Measurements from ENCODE around the gene TLR2. TPM values are rescaled to one million over a fixed set of nuclear protein-coding genes. Genes with fewer than 3 reads are reported as not detected.
A peak's percentile ranks its signal among the peaks of the same experiment; 100 is the strongest.

Gene TLR2
- total RNA-seq, 1 donor from 2014 or later = 4.4 TPM

- intact Hi-C loops (cut with DNase I) = no loop called here
- ATAC-seq (no peak), DNase-seq (ENCODE audit: missing footprints) (no peak)
Observed at GRCh38 chr4:153722036-153722435, 38.0 kb downstream of the TLR2 start.

GRCh38 chr4:153724606-153725005, 40.5 kb downstream of the TLR2 start:
- no peak for ATAC-seq
- no peak for DNase-seq (ENCODE audit: missing footprints)
- intact Hi-C loops (cut with DNase I) = no loop called here

DNA sequence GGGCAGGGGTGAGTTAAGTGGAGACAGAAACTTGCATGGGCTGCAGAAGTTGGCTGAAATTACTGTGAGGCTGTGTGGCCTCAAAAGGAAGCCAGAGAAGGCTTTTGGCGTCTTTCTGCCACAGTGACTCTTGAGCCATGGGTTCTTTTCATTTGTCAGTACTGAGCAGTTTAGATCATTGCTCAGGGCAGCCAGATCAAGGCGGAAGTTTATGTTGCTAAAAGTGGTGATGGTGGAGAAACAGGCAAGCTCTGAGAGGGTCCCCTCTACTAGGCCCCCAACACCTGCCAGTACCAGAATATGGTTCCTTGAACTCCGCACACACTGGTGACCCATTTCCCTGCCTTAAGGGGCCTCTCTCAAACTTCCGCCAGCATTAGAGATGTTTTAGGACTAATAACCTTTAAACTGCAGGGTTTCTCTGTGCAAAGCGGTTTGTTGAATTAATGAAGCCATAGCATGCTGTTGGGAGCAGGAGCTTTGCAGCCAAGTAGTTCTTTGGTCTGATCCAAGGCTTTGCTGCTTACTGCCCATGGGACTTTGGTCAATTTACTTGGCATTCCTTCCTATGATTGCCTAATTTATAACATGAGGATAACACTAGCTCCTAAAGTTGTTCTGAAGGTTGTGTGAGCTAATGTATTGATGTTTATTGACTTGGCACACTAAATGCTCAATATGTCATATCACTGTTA, 41.2 kb downstream of the TLR2 start:
- DNase-seq (ENCODE audit: missing footprints) = no peak
- intact Hi-C loops (cut with DNase I) = no loop called here
- ATAC-seq = no peak

GRCh38 chr4:153725831-153726154, 41.7 kb downstream of the TLR2 start:
- ATAC-seq (no peak), DNase-seq (ENCODE audit: missing footprints) (no peak)
- intact Hi-C loops (cut with DNase I) = no loop called here

- ATAC-seq = no peak
- intact Hi-C loops (cut with DNase I) = no loop called here
- no peak for DNase-seq (ENCODE audit: missing footprints)
Observed at GRCh38 chr4:153728151-153728550, 44.1 kb downstream of the TLR2 start.

DNA sequence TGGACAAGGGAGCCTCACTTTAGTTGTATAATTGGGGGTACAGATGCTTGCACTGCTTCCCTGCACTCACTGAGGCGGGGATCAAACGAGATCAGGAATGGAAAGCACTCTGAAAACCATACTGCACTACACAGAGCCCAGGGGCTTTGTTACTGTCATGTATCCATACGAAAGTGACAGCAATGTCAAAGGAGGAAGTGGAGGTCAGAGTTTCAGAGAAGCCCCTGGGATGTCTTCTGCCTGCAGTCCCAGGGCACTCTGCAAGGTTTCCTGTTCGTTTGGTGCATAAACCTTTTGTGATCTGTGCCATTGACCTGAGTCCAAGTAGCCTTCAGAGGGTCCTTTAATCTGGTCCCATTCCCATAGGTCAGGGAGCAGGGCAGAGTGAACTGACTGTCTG, 44.6 kb downstream of the TLR2 start:
- ATAC-seq (no peak), DNase-seq (ENCODE audit: missing footprints) (no peak)
- intact Hi-C loops (cut with DNase I) = no loop called here

- intact Hi-C loops (cut with DNase I) = no loop called here
- no peak for ATAC-seq
- DNase-seq (ENCODE audit: missing footprints) = no peak
Observed at GRCh38 chr4:153729895-153730294, 45.8 kb downstream of the TLR2 start.

DNA sequence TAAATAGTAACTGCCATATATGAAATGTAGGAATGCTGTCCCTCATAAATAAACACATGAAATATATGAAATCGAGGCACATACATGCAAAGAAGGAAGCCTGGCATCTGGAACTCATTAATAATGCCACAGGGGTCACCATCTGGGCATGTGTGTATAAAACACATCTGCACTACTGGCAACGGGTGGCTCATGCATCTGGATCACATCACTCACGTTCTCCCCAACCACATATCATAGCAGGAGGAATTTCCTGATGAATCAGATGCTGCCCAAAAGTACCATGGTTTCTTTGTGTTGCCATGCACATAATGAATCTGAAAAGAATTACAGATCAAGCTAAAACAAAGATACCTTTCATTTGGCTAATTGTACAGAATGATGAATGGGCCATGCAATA, 47.2 kb downstream of the TLR2 start:
- intact Hi-C loops (cut with DNase I) = no loop called here
- DNase-seq (ENCODE audit: missing footprints) (no peak), ATAC-seq (no peak)

DNA sequence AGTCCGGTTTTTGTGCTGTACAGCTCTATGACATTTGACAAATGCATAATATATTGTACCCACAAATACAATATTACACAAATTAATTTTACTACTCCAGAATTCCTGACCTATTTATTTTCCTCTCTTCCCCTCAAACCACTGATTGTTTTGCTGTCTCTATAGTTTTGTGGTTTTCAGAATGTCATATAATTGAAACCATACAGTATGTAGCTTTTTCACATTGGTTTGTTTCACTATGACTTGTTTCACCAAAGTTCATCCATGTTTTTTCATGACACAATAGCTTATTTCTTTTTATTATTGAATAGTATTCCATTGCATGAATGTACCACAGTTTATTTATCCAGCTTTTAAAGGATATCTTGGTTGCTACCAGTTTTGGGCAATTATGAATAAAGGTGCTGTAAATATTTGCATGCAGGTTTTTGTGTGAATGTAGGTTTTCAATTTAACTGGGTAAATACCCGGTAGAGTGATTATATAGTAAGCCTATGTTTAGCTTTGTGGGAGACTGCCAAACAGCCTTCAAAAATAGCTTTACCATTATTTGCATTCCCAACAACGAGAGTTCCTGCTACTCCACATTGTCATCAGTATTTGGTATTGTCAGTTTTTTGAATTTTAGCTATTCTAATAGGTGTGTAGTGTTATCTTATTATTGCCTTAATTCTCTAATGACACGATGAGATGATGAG, 49.8 kb downstream of the TLR2 start:
- ATAC-seq (no peak), DNase-seq (ENCODE audit: missing footprints) (no peak)
- intact Hi-C loops (cut with DNase I) = no loop called here

GRCh38 chr4:153735906-153736461, 51.9 kb downstream of the TLR2 start:
- intact Hi-C loops (cut with DNase I) = no loop called here
- no peak for DNase-seq (ENCODE audit: missing footprints)
- no peak for ATAC-seq

DNA sequence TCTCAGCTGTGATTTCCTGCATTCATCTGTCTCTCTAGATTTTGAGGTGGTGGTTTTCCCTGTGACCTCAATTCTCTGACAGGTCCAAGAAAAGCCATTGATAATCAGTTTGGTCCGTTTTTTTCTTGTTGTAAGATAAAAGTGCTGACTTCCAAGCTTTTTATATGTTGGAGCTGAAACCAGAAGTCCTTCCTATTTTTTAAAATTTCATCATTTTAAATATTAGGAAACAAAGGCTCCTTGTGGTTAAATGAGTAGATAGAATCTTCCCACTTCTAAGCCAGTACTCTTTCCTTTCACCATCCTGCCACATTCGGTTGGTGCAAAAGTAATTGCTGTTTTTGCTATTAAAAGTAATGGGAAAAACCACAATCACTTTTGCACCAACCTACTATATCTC, 57.5 kb downstream of the TLR2 start:
- intact Hi-C loops (cut with DNase I) = no loop called here
- no peak for DNase-seq (ENCODE audit: missing footprints)
- ATAC-seq = no peak

- ATAC-seq (no peak), DNase-seq (ENCODE audit: missing footprints) (no peak)
- intact Hi-C loops (cut with DNase I) = no loop called here
Observed at GRCh38 chr4:153745651-153746050, 61.6 kb downstream of the TLR2 start.

- DNase-seq (ENCODE audit: missing footprints) (no peak), ATAC-seq (no peak)
- intact Hi-C loops (cut with DNase I) = no loop called here
Observed at GRCh38 chr4:153747406-153747955, 63.4 kb downstream of the TLR2 start.

GRCh38 chr4:153748378-153748777, 64.3 kb downstream of the TLR2 start:
- ATAC-seq = no peak
- intact Hi-C loops (cut with DNase I) = no loop called here
- DNase-seq (ENCODE audit: missing footprints) = no peak

DNA sequence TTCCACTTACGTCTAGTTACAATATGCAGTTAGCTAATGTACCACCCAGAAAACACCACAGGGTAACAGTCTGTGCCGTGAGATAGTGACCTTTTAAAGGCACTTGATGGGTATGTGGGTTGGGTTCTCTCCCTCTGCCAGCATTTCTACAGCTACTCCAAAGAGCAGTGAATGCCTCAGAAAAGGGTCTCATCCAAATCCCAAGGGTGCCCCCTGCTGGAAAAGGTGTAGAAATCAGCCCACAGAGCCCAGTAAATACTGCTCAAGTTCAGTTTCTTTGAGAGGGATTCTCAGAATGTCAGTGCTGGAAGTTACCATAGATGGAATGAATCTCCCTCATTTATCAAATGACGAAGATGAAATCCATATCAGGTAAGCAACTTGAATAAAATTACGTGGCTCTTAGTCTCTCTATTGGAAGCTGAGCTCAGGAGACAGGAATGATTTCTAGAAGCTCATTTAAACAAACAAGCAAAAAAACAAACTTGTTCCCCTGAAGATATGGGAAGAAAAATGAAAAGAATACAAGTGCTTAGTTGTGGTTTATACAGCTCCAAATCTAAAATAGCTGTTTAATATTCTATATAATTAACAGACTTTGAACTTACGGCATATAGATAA, 66.2 kb downstream of the TLR2 start:
- DNase-seq (ENCODE audit: missing footprints) (no peak), ATAC-seq (peak; percentile 57)
- intact Hi-C loops (cut with DNase I) = loop anchor here (2.0 to 5.0 kb wide), 2 partner anchors 120 to 408 kb away; partner anchors contain the start of gene MND1

- ATAC-seq = no peak
- no peak for DNase-seq (ENCODE audit: missing footprints)
- intact Hi-C loops (cut with DNase I) = no loop called here
Observed at GRCh38 chr4:153755186-153755585, 71.1 kb downstream of the TLR2 start.
